KMS-11 (cell line): Measurements from ENCODE around the gene USP40.
"Not testable (repeated sequence)": the region's sequence is repeated elsewhere in the genome, so short reads cannot be mapped to it uniquely, and the experiment has no call there.

Experiments used
- H2AFZ ChIP-seq: fragments of 200-600 bp; sonication (generic); 2 replicates; pipeline ENCODE4 v1.6.1; 2016; ENCODE audit warnings: antibody characterized with exemption, mixed run types, low read depth
- H3K27ac ChIP-seq: fragments of 200-600 bp; sonication (generic); 2 replicates; pipeline ENCODE4 v1.6.1; 2016; ENCODE audit warnings: mild to moderate bottlenecking, mixed run types
- H3K27me3 ChIP-seq: fragments of 200-600 bp; sonication (generic); 2 replicates; pipeline ENCODE4 v1.6.1; 2017; ENCODE audit warnings: mild to moderate bottlenecking, low read depth, mixed run types, moderate library complexity; ENCODE audit not compliant: insufficient read depth
- H3K36me3 ChIP-seq: fragments of 200-600 bp; sonication (generic); 2 replicates; pipeline ENCODE4 v1.6.1; 2017; ENCODE audit warnings: mild to moderate bottlenecking, mixed run types; ENCODE audit not compliant: insufficient read depth
- H3K4me1 ChIP-seq: fragments of 200-600 bp; sonication (generic); 2 replicates; pipeline ENCODE4 v1.6.1; 2016; ENCODE audit warnings: mild to moderate bottlenecking, low read depth, mixed run types; ENCODE audit not compliant: poor library complexity, severe bottlenecking
- H3K4me2 ChIP-seq: fragments of 200-600 bp; sonication (generic); 2 replicates; pipeline ENCODE4 v1.7.0; 2016; ENCODE audit warnings: mild to moderate bottlenecking, mixed run types
- H3K4me3 ChIP-seq: fragments of 200-600 bp; sonication (generic); IDR thresholded peaks from 2 replicates; pipeline ENCODE4 v1.6.1; 2017; ENCODE audit warnings: low read depth, low read length, mixed read lengths; ENCODE audit not compliant: insufficient read depth
- H3K79me2 ChIP-seq: fragments of 200-600 bp; sonication (generic); 2 replicates; pipeline ENCODE4 v1.6.1; 2016; ENCODE audit warnings: low read depth, mixed run types; ENCODE audit not compliant: insufficient read depth
- H3K9ac ChIP-seq: fragments of 200-600 bp; sonication (generic); 2 replicates; pipeline ENCODE4 v1.6.1; 2016; ENCODE audit warnings: mild to moderate bottlenecking, mixed run types
- H4K20me1 ChIP-seq: fragments of 200-600 bp; sonication (generic); 2 replicates; pipeline ENCODE4 v1.6.1; 2016; ENCODE audit warnings: mild to moderate bottlenecking, mixed run types; ENCODE audit not compliant: insufficient read depth
- CTCF ChIP-seq: fragments of 200-600 bp; sonication (generic); conservative IDR thresholded peaks from 2 replicates; pipeline ENCODE4 v1.6.1; 2017; ENCODE audit warnings: low read depth, mild to moderate bottlenecking, antibody characterized with exemption, low read length, moderate library complexity, mixed read lengths

Gene USP40

GRCh38 chr2:233597522-233597921 is 30.9 kb upstream of the USP40 start:
- TF ChIP-seq CTCF = no peak
- no peak overlapping the region for H3K27ac ChIP-seq
- no peaks in the 10 kb centered on the region for H3K36me3 ChIP-seq
- no peaks in the 10 kb centered on the region for H3K27me3 ChIP-seq
- H3K4me1 ChIP-seq = no peaks in the 10 kb centered on the region
- no peak overlapping the region for H2AFZ ChIP-seq
- H4K20me1 ChIP-seq = no peaks in the 10 kb centered on the region
- no peaks in the 10 kb centered on the region for H3K79me2 ChIP-seq
- no peak overlapping the region for H3K4me3 ChIP-seq
- no peak overlapping the region for H3K9ac ChIP-seq
- no peak overlapping the region for H3K4me2 ChIP-seq

- Histone ChIP-seq H3K4me3 (no peak overlapping the region), H3K27ac (no peak overlapping the region), H4K20me1 (no peaks in the 10 kb centered on the region), H3K79me2 (no peaks in the 10 kb centered on the region), H2AFZ (no peak overlapping the region), H3K4me1 (no peaks in the 10 kb centered on the region), H3K4me2 (no peak overlapping the region), H3K36me3 (no peaks in the 10 kb centered on the region), H3K27me3 (no peaks in the 10 kb centered on the region), H3K9ac (no peak overlapping the region)
- TF ChIP-seq CTCF = no peak
Observed at GRCh38 chr2:233593201-233593600, 26.6 kb upstream of the USP40 start.

GRCh38 chr2:233592706-233593105 is 26.1 kb upstream of the USP40 start:
- not testable (repeated sequence) for H4K20me1 ChIP-seq, H3K4me3 ChIP-seq, H3K27me3 ChIP-seq, H3K36me3 ChIP-seq, H3K4me1 ChIP-seq, H3K4me2 ChIP-seq, H3K9ac ChIP-seq, H3K79me2 ChIP-seq, H3K27ac ChIP-seq, H2AFZ ChIP-seq

GRCh38 chr2:233588400-233588799 is 21.8 kb upstream of the USP40 start:
- no peak overlapping the region for H3K9ac ChIP-seq
- H3K27me3 ChIP-seq = no peaks in the 10 kb centered on the region
- no peak overlapping the region for H3K4me2 ChIP-seq
- no peak overlapping the region for H3K4me3 ChIP-seq
- no peak for TF ChIP-seq CTCF
- H4K20me1 ChIP-seq = no peaks in the 10 kb centered on the region
- H3K27ac ChIP-seq = no peak overlapping the region
- H3K79me2 ChIP-seq = no peaks in the 10 kb centered on the region
- no peak overlapping the region for H2AFZ ChIP-seq
- H3K4me1 ChIP-seq = no peaks in the 10 kb centered on the region
- H3K36me3 ChIP-seq = no peaks in the 10 kb centered on the region

- H3K9ac ChIP-seq = no peak overlapping the region
- H3K4me2 ChIP-seq = no peak overlapping the region
- no peaks in the 10 kb centered on the region for H3K79me2 ChIP-seq
- H3K27ac ChIP-seq = no peak overlapping the region
- TF ChIP-seq CTCF = no peak
- no peak overlapping the region for H3K4me3 ChIP-seq
- no peaks in the 10 kb centered on the region for H3K4me1 ChIP-seq
- H4K20me1 ChIP-seq = no peaks in the 10 kb centered on the region
- no peaks in the 10 kb centered on the region for H3K36me3 ChIP-seq
- H2AFZ ChIP-seq = no peak overlapping the region
- H3K27me3 ChIP-seq = no peaks in the 10 kb centered on the region
Observed at GRCh38 chr2:233584210-233584609, 17.6 kb upstream of the USP40 start.

GRCh38 chr2:233583217-233583965 is 16.8 kb upstream of the USP40 start:
- not testable (repeated sequence) for H4K20me1 ChIP-seq, H3K9ac ChIP-seq, H3K27ac ChIP-seq, H3K27me3 ChIP-seq, H3K4me3 ChIP-seq, H3K4me2 ChIP-seq, H3K79me2 ChIP-seq, H3K4me1 ChIP-seq, H3K36me3 ChIP-seq, H2AFZ ChIP-seq

- not testable (repeated sequence) for H3K4me1 ChIP-seq, H3K79me2 ChIP-seq, H2AFZ ChIP-seq, H4K20me1 ChIP-seq, H3K4me3 ChIP-seq, H3K4me2 ChIP-seq, H3K9ac ChIP-seq, H3K27me3 ChIP-seq, H3K27ac ChIP-seq, H3K36me3 ChIP-seq
Observed at GRCh38 chr2:233577341-233577740, 10.8 kb upstream of the USP40 start.
